GM18526 (cell line): ENCODE data around the gene CFAP141.

ENCODE experiments used
- POLR2A ChIP-seq: IDR thresholded peaks from 3 replicates; pipeline ENCODE4 v1.6.1; 2011; ENCODE audit not compliant: insufficient read length; ENCODE audit errors: extremely low read depth

Gene CFAP141

GRCh38 chr1:154157520-154158306, 48.4 kb downstream of the CFAP141 start:
- no peak for TF ChIP-seq POLR2A

- no peak for TF ChIP-seq POLR2A
Measured at GRCh38 chr1:154155251-154155650, 50.9 kb downstream of the CFAP141 start.

- TF ChIP-seq POLR2A, result peak; percentile 16
Measured at GRCh38 chr1:154154534-154155191, 51.5 kb downstream of the CFAP141 start, which contains the start of gene NUP210L. Gene NUP210L, minus strand, starts transcription at chr1:154155073.

- TF ChIP-seq POLR2A, result no peak
Measured at GRCh38 chr1:154154053-154154452, 52.1 kb downstream of the CFAP141 start.

GRCh38 chr1:154151311-154151710, 54.8 kb downstream of the CFAP141 start:
- no peak for TF ChIP-seq POLR2A
